ENCODE measurements around the gene NTM.

NTM gene

GRCh38 chr11:131371791-131372104, 1.3 kb downstream of the NTM start:
- H3K4me3 ChIP-seq (ENCODE audit: low read depth, low read length): peak overlapping the region; percentile 23
- DNase-seq (ENCODE audit: low read depth): no peak

GRCh38 chr11:131372234-131372962, 2.0 kb downstream of the NTM start:
- DNase-seq (ENCODE audit: low read depth): no peak
- no peak overlapping the region for H3K4me3 ChIP-seq (ENCODE audit: low read depth, low read length)

- H3K4me3 ChIP-seq (ENCODE audit: low read depth, low read length): no peak overlapping the region
- DNase-seq (ENCODE audit: low read depth): no peak
Measured at GRCh38 chr11:131373095-131373725, 2.8 kb downstream of the NTM start.

DNA sequence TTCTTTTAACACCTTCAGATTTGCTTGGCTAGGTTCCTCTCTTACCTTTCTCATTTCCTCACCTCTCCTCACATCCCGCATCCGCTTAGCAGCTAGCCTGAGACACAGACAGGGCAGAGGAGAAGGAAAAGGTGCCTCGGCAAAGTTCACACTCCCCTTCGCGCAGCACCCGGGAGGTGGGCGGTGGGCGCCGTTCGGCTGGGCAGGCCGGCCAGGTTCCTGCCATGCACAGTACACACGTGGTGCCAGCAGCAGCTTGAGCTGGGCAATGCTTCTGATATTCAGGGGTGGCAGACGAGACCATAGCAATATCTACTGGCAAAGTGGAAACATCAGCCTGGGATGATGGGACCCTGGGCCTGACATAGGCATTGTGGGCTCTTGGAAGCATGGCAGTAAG, 3.3 kb downstream of the NTM start:
- no peak for DNase-seq (ENCODE audit: low read depth)
- H3K4me3 ChIP-seq (ENCODE audit: low read depth, low read length): no peak overlapping the region

- DNase-seq (ENCODE audit: low read depth): no peak
- H3K4me3 ChIP-seq (ENCODE audit: low read depth, low read length): no peak overlapping the region
Measured at GRCh38 chr11:131375421-131375820, 5.0 kb downstream of the NTM start.

GRCh38 chr11:131375915-131376314, 5.5 kb downstream of the NTM start:
- no peak overlapping the region for H3K4me3 ChIP-seq (ENCODE audit: low read depth, low read length)
- DNase-seq (ENCODE audit: low read depth): no peak

- H3K4me3 ChIP-seq (ENCODE audit: low read depth, low read length): no peak overlapping the region
- no peak for DNase-seq (ENCODE audit: low read depth)
Measured at GRCh38 chr11:131378931-131379330, 8.5 kb downstream of the NTM start.

GRCh38 chr11:131385763-131386390, 15.5 kb downstream of the NTM start:
- H3K4me3 ChIP-seq (ENCODE audit: low read depth, low read length): no peak overlapping the region

GRCh38 chr11:131386408-131386807, 16.0 kb downstream of the NTM start:
- no peak overlapping the region for H3K4me3 ChIP-seq (ENCODE audit: low read depth, low read length)
- no peak for DNase-seq (ENCODE audit: low read depth)

More at GRCh38 chr11:131385763-131386390, 15.5 kb downstream of the NTM start:
- DNase-seq (ENCODE audit: low read depth): no peak

- DNase-seq (ENCODE audit: low read depth): no peak
- H3K4me3 ChIP-seq (ENCODE audit: low read depth, low read length): no peak overlapping the region
Measured at GRCh38 chr11:131388030-131388429, 17.6 kb downstream of the NTM start.

DNA sequence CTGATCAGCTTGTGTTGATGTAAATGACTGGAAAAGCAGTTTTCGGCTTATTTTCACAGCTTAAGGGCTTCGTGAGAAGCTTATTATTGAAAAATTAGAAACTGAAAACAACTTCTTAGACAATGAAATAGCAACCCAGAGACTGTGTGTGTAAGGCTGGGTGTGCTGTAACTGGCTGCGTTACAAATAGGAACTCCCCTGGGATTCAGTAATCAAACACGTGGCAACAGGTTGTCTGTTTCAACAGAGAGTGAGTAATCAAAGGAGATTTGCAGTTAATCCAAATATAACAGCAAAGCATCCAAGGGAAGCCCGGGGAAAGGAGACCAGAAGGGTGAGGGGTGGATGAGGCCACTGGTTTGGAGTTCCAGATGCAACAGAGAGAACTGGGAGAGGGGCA, 19.2 kb downstream of the NTM start:
- no peak for DNase-seq (ENCODE audit: low read depth)
- no peak overlapping the region for H3K4me3 ChIP-seq (ENCODE audit: low read depth, low read length)

DNA sequence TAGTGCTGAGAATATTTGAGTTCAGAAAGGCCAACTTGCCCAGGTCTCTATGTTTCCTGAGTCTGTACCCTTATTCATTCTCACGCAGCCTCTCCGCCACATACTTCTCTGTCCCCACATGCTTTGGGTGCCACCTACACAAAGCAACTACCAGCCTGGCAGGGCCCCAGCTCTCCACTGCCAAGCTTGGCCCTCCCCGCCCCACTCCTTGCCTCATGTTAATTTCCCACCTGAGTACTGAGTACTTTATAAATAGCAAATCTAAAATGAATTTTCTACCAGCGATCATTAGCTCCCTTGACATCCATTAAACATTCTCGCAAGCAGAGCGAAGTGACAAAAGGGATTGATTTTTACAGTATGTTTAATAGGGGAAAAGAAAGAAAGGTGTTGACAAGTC, 20.8 kb downstream of the NTM start:
- no peak overlapping the region for H3K4me3 ChIP-seq (ENCODE audit: low read depth, low read length)

GRCh38 chr11:131392528-131393255, 22.3 kb downstream of the NTM start:
- no peak for DNase-seq (ENCODE audit: low read depth)
- H3K4me3 ChIP-seq (ENCODE audit: low read depth, low read length): no peak overlapping the region

More for the DNA sequence above, 20.8 kb downstream of the NTM start:
- no peak for DNase-seq (ENCODE audit: low read depth)

- H3K4me3 ChIP-seq (ENCODE audit: low read depth, low read length): no peak overlapping the region
- no peak for DNase-seq (ENCODE audit: low read depth)
Measured at GRCh38 chr11:131393691-131394090, 23.3 kb downstream of the NTM start.

DNA sequence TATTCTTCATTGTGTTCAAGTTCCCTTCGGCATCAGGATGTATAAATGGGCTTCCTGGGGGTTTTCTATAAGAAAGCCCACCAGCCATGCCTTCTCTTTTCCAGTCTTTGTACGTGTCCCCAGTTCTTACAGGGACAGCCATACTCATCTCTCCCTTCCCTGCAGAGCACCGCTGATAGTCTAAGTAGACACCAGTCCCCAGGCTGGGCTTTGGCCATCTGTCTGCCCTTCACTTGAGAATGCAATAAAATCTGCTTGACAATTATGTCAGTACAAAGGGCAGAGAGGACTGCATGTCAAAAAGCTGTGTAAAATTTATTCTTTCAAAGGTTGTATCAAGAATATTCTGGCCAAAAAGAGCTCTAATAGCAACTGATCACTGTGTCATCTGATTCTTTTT, 27.3 kb downstream of the NTM start:
- no peak for DNase-seq (ENCODE audit: low read depth)
- no peak overlapping the region for H3K4me3 ChIP-seq (ENCODE audit: low read depth, low read length)

DNA sequence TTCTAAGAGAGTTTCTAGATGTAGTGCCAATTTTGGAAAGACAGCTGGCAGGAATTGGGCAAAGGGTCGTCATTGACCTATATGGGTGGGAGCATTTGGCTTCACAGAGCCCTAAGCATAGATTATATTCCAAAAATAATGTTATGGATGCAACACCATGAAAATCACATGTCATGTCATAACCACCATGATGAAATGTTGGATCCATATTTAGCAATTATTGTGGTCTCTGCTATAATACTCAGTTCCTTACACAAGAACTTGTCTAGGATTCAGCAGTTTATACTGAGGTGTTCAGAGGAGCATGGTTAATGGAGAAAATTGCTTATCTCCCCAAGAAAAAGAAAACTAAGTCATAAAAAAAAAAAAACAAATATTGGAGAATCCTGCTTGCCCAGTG, 31.6 kb downstream of the NTM start:
- no peak overlapping the region for H3K4me3 ChIP-seq (ENCODE audit: low read depth, low read length)
- DNase-seq (ENCODE audit: low read depth): no peak

GRCh38 chr11:131404010-131404409, 33.6 kb downstream of the NTM start:
- H3K4me3 ChIP-seq (ENCODE audit: low read depth, low read length): no peak overlapping the region
- DNase-seq (ENCODE audit: low read depth): no peak

- DNase-seq (ENCODE audit: low read depth): no peak
- no peak overlapping the region for H3K4me3 ChIP-seq (ENCODE audit: low read depth, low read length)
Measured at GRCh38 chr11:131408025-131408640, 37.7 kb downstream of the NTM start.

DNA sequence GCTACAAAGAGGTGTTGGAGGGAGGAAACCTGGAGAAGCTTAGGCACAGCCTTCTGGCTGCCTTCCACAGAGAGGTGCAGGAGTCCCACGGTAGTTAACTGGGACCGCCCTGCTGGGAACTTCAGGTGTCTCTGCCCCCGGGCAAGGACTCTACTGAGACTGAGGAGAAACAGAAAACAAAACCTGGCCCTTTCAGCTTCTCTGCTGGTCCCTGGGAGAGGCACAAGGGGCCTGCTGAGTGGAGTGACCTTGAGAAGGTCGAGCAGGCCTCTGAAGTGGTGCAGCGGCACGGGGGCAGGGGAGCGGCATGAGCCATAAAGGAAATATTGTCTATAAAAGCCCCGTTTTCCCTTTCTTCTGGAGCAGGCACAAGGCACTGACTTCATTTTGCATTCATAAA, 38.9 kb downstream of the NTM start:
- no peak for DNase-seq (ENCODE audit: low read depth)
- no peak overlapping the region for H3K4me3 ChIP-seq (ENCODE audit: low read depth, low read length)

- H3K4me3 ChIP-seq (ENCODE audit: low read depth, low read length): no peak overlapping the region
- no peak for DNase-seq (ENCODE audit: low read depth)
Measured at GRCh38 chr11:131411636-131412035, 41.2 kb downstream of the NTM start.

Measured in skeletal muscle cell (primary cell).